ENCODE measurements around the gene FHIT.
A peak's percentile ranks its signal among the peaks of the same experiment; 100 is the strongest.

Gene FHIT

GRCh38 chr3:61015859-61016258 is 235.4 kb downstream of the FHIT start:
- no peak for TF ChIP-seq CTCF (IDR thresholded peaks at IDR 0.05; ENCODE audit: unreplicated experiment in 3 of 3)
- H3K27ac Mint-ChIP-seq: peak overlapping the region in 1 of 3 experiments; percentile 60
- H3K4me3 Mint-ChIP-seq: no peak overlapping the region
- no peaks in the 10 kb centered on the region for H3K4me1 Mint-ChIP-seq
- peaks cover 5% of the 10 kb centered on the region for H3K9me3 Mint-ChIP-seq
- no peaks in the 10 kb centered on the region for H3K27me3 Mint-ChIP-seq (ENCODE audit: low read depth)
- H3K36me3 Mint-ChIP-seq (ENCODE audit: low read depth): peaks cover 5% of the 10 kb centered on the region

- Mint-ChIP-seq H3K27me3 (ENCODE audit: low read depth) (no peaks in the 10 kb centered on the region), H3K4me3 (no peak overlapping the region), H3K36me3 (ENCODE audit: low read depth) (peaks cover under 1% of the 10 kb centered on the region), H3K27ac (peak overlapping the region in 1 of 3 experiments; percentile 60), H3K9me3 (peaks cover under 1% of the 10 kb centered on the region), H3K4me1 (no peaks in the 10 kb centered on the region)
- TF ChIP-seq CTCF (IDR thresholded peaks at IDR 0.05; ENCODE audit: unreplicated experiment in 3 of 3): no peak
Measured at GRCh38 chr3:61015408-61015807, 235.8 kb downstream of the FHIT start.

- Mint-ChIP-seq H3K36me3 (ENCODE audit: low read depth) (no peaks in the 10 kb centered on the region), H3K9me3 (no peaks in the 10 kb centered on the region), H3K27ac (peak overlapping the region in 1 of 3 experiments; percentile 7), H3K4me3 (no peak overlapping the region), H3K27me3 (ENCODE audit: low read depth) (no peaks in the 10 kb centered on the region), H3K4me1 (peaks cover 4% of the 10 kb centered on the region)
- TF ChIP-seq CTCF (IDR thresholded peaks at IDR 0.05; ENCODE audit: unreplicated experiment in 3 of 3): no peak
Measured at GRCh38 chr3:61008998-61009380, 242.3 kb downstream of the FHIT start.

- no peak overlapping the region for H3K27ac Mint-ChIP-seq
- H3K9me3 Mint-ChIP-seq: no peaks in the 10 kb centered on the region
- no peaks in the 10 kb centered on the region for H3K36me3 Mint-ChIP-seq (ENCODE audit: low read depth)
- TF ChIP-seq CTCF (IDR thresholded peaks at IDR 0.05; ENCODE audit: unreplicated experiment in 3 of 3): no peak
- no peaks in the 10 kb centered on the region for H3K27me3 Mint-ChIP-seq (ENCODE audit: low read depth)
- peaks cover 4% of the 10 kb centered on the region for H3K4me1 Mint-ChIP-seq
- no peak overlapping the region for H3K4me3 Mint-ChIP-seq
Measured at GRCh38 chr3:61008153-61008997, 242.9 kb downstream of the FHIT start.

GRCh38 chr3:61005591-61005990 is 245.7 kb downstream of the FHIT start:
- H3K27ac Mint-ChIP-seq: no peak overlapping the region
- no peaks in the 10 kb centered on the region for H3K27me3 Mint-ChIP-seq (ENCODE audit: low read depth)
- no peak for TF ChIP-seq CTCF (IDR thresholded peaks at IDR 0.05; ENCODE audit: unreplicated experiment in 3 of 3)
- no peak overlapping the region for H3K4me3 Mint-ChIP-seq
- no peaks in the 10 kb centered on the region for H3K36me3 Mint-ChIP-seq (ENCODE audit: low read depth)
- no peaks in the 10 kb centered on the region for H3K9me3 Mint-ChIP-seq
- peaks cover 4% of the 10 kb centered on the region for H3K4me1 Mint-ChIP-seq

- H3K27ac Mint-ChIP-seq: no peak overlapping the region
Measured at GRCh38 chr3:60998858-60999257, 252.4 kb downstream of the FHIT start.

More at GRCh38 chr3:60998858-60999257, 252.4 kb downstream of the FHIT start:
- TF ChIP-seq CTCF (IDR thresholded peaks at IDR 0.05; ENCODE audit: unreplicated experiment in 3 of 3): no peak
- Mint-ChIP-seq H3K36me3 (ENCODE audit: low read depth) (no peaks in the 10 kb centered on the region), H3K4me1 (no peaks in the 10 kb centered on the region), H3K27me3 (ENCODE audit: low read depth) (no peaks in the 10 kb centered on the region), H3K4me3 (no peak overlapping the region), H3K9me3 (no peaks in the 10 kb centered on the region)

All from nephron (organoid).